ENCODE data around the gene STEAP3. TPM values are rescaled to one million over a fixed set of nuclear protein-coding genes. Genes with fewer than 3 reads are reported as not detected.

STEAP3 gene
- total RNA-seq, 1 experiment from 2014 or later, result 32.3 TPM

DNA sequence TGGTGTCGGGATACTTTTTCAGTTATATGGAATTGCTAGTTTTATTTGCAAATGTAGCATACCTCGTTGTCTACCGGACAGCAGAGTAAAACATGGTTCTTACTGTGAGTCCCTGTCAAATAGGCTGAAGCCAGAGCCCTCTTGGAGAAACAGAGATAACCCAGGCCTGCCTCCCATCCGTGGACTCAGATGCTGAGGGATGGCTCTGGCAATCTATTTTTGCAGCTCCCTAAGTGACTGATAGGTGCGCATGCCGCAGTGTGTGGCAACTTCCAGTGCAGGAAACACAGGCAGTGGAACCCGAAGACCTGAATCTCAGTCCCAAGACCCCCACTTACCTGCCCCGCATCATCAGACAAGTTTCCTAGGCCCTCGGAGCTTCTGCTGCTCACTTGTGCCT lies 33.6 kb downstream of the STEAP3 start:
- Histone ChIP-seq H3K27me3 (ENCODE audit: insufficient read depth, low read length) (no peaks in the 10 kb centered on the region), H3K36me3 (ENCODE audit: control insufficient read depth in 1 of 2, insufficient read depth in 2 of 2, low read length in 2 of 2) (peaks cover 0 to 21% of the 10 kb centered on the region in 2 experiments; a peak in 1 of 4 replicates), H3K4me2 (ENCODE audit: low read length) (peak overlapping the region; percentile 30; the same call in 1 of the 2 replicates), H3K79me2 (ENCODE audit: insufficient read depth, low read length) (peaks cover 12% of the 10 kb centered on the region; the same call in 1 of the 2 replicates), H3K9me3 (ENCODE audit: control insufficient read depth in 1 of 2, insufficient read depth in 1 of 2, low read depth in 1 of 2, low read length in 2 of 2) (no peaks in the 10 kb centered on the region), H3K9ac (ENCODE audit: low read length) (no peak overlapping the region), H3K27ac (ENCODE audit: low read depth, low read length) (no peak overlapping the region), H2AFZ (ENCODE audit: low read depth, low read length, poor library complexity, severe bottlenecking) (no peak overlapping the region), H4K20me1 (ENCODE audit: insufficient read depth) (no peaks in the 10 kb centered on the region; the same call in 1 of the 2 replicates), H3K4me1 (ENCODE audit: control insufficient read depth in 1 of 2, insufficient read depth in 2 of 2, low read length in 2 of 2) (peaks cover 39 to 73% of the 10 kb centered on the region in 2 experiments), H3K4me3 (replicated peaks in 1 of 2; ENCODE audit: low read depth in 1 of 2, low read length in 2 of 2) (no peak overlapping the region), H3K9me2 (ENCODE audit: insufficient read depth) (no peaks in the 10 kb centered on the region)
- DNase-seq (ENCODE audit: low read depth, low spot score) (no peak), ATAC-seq (no peak)
- CTCF ChIA-PET, result no interaction called here
- POLR2A ChIA-PET, result no interaction called here
- TF ChIP-seq EZH2 (IDR thresholded peaks at IDR 0.05) (no peak), CBX3 (IDR thresholded peaks at IDR 0.05; ENCODE audit: low read depth) (no peak)
- intact Hi-C loops (cut with micrococcal nuclease), result no loop called here
- RAD21 ChIA-PET (ENCODE audit: low non-redundant PET in 1 of 2, low total read pairs in 2 of 2, uncharacterized antibody in 2 of 2, unreplicated experiment in 2 of 2), result no interaction called here
- no TSS peak for BruUV-seq (replicated peaks)

DNA sequence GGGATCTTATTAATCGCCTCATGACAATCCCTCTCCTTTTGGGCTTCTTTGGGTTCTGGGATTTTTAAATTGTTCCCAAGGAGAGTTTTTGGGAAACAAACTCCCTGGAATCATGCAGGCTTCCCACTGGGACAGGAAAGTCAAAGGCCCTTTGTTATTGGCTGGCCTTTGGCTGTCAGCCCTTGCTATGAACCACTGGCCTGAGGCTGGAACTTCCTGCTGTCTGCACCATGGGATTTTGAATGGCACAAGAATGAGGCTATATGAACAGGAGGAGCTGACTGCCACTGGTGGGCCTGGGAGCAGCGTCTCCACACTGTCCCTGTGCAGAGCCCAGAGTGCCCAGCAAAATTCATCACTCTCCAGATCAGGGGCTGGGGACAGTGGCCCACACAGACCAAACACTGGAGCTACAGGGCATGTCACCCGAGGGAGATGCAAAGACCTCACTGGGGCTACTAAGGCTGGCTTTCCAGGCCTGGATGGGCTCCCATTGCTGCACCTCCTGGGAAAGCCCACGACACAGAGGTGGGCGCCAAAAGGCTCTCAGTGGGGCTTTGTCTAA lies 35.7 kb downstream of the STEAP3 start:
- H3K9me2 ChIP-seq (ENCODE audit: insufficient read depth), result no peaks in the 10 kb centered on the region
- DNase-seq (ENCODE audit: low read depth, low spot score) (no peak), ATAC-seq (no peak)
- H3K79me2 ChIP-seq (ENCODE audit: insufficient read depth, low read length), result peaks cover 2% of the 10 kb centered on the region; the same call in 1 of the 2 replicates
- no peak for TF ChIP-seq RAD21 (IDR thresholded peaks at IDR 0.05; ENCODE audit: low read depth)
- no peak overlapping the region for H2AFZ ChIP-seq (ENCODE audit: low read depth, low read length, poor library complexity, severe bottlenecking)
- H3K27ac ChIP-seq (ENCODE audit: low read depth, low read length), result no peak overlapping the region
- H3K36me3 ChIP-seq (ENCODE audit: control insufficient read depth in 1 of 2, insufficient read depth in 2 of 2, low read length in 2 of 2), result peaks cover 2 to 15% of the 10 kb centered on the region in 2 experiments; a peak in 2 of 4 replicates
- no peaks in the 10 kb centered on the region; the same call in 1 of the 2 replicates for H4K20me1 ChIP-seq (ENCODE audit: insufficient read depth)
- ChIA-PET CTCF (interaction anchor here (0.9 kb wide), 1 partner anchor 26 kb away, joined by 3 read pairs; no protein-coding TSS in a partner anchor), RAD21 (ENCODE audit: low non-redundant PET in 1 of 2, low total read pairs in 2 of 2, uncharacterized antibody in 2 of 2, unreplicated experiment in 2 of 2) (interaction anchor here in 1 of 2 experiments (0.6 kb wide), 1 partner anchor 248 kb away, joined by 3 read pairs; no protein-coding TSS in a partner anchor), POLR2A (no interaction called here)
- no peak overlapping the region for H3K4me2 ChIP-seq (ENCODE audit: low read length)
- no peaks in the 10 kb centered on the region for H3K9me3 ChIP-seq (ENCODE audit: control insufficient read depth in 1 of 2, insufficient read depth in 1 of 2, low read depth in 1 of 2, low read length in 2 of 2)
- no TSS peak for BruUV-seq (replicated peaks)
- no peak overlapping the region for H3K9ac ChIP-seq (ENCODE audit: low read length)
- no peaks in the 10 kb centered on the region for H3K27me3 ChIP-seq (ENCODE audit: insufficient read depth, low read length)
- peaks cover 19 to 52% of the 10 kb centered on the region in 2 experiments for H3K4me1 ChIP-seq (ENCODE audit: control insufficient read depth in 1 of 2, insufficient read depth in 2 of 2, low read length in 2 of 2)
- H3K4me3 ChIP-seq (replicated peaks in 1 of 2; ENCODE audit: low read depth in 1 of 2, low read length in 2 of 2), result no peak overlapping the region
- intact Hi-C loops (cut with micrococcal nuclease), result no loop called here

Measured in HCT116 (cell line).